ENCODE data around the gene KITLG.
"Not testable (repeated sequence)": the region's sequence is repeated elsewhere in the genome, so short reads cannot be mapped to it uniquely, and the experiment has no call there.

KITLG gene

GRCh38 chr12:88580051-88580871 lies at the start of gene KITLG:
KITLG (minus strand) TSS chr12:88580471; CDS start chr12:88580278, 193 bp downstream.
- DNase-seq = no peak

DNA sequence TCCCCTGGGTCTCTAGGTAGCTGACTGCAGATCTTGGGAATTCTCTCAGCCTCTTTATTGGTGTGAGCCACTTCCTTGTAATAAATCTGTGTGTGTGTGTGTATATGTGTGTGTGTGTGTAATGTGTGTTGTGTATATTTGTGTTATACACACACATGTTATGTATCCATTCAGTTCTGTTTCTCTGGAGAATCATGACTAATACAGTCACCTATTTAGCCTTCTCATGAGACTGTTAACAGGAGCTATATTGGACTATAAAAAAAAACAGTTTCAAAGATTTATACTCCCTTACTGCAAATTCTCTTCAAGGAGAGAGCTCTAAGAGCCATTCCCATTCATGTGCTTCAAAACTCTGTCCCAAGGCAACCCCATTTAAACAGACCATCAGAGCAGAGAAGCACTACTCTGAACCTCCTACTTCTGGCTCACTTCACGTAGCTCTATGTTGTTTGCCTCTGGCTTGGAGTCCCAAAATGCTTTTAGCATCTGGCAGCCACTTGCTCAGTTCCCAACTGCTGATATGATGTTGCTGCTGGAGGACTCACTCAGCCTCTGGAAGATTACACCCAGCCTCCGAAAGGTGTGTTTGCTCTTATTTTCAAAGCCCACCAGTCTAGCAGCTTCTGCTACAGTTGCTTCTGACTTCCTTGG lies 48.7 kb upstream of the KITLG start:
- DNase-seq = no peak

GRCh38 chr12:88628035-88628434 lies 47.8 kb upstream of the KITLG start:
- DNase-seq = not testable (repeated sequence)

DNA sequence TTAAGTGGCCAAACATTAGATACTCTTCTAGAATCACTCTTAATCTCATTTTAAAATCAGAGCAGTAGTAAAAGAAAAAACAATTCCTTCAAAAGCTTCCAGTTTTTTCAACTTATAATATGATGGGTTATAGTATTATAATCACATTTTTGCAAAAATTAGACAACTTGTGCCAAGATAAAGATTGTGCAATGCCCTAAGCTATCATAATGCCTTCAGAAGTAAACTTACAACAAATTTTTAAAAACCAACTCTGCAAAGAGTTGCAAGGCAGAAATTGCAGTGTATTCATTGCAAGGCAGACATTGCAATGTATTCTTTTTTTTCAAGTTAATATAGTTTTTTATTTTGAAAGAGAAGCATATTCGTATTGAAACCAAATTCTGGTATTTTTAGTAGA lies 47.2 kb upstream of the KITLG start:
- no peak for DNase-seq

DNA sequence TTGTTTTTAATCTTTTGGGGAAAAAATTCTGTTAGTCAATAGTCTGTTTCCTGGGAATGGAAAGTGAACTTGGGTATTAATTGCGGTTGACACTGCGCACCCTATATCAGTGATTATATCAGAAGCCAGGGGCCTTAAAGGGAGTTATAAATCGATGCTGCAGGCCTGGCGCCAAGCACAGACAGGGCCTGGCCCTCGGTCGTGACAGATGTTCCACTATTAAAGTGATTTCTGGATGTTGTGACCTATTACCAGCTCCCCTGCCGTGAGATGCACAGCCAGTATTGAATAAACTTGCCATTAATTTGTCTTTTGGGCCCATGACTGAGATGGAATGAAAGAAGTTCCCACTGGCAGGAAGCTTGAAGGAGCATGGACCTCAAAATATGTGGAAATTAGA lies 45.1 kb upstream of the KITLG start:
- DNase-seq = no peak

GRCh38 chr12:88624911-88625310 lies 44.6 kb upstream of the KITLG start:
- no peak for DNase-seq

GRCh38 chr12:88623777-88624548 lies 43.7 kb upstream of the KITLG start:
- DNase-seq = no peak

GRCh38 chr12:88617352-88617751 lies 37.1 kb upstream of the KITLG start:
- no peak for DNase-seq

GRCh38 chr12:88615490-88615889 lies 35.2 kb upstream of the KITLG start:
- DNase-seq = no peak

DNA sequence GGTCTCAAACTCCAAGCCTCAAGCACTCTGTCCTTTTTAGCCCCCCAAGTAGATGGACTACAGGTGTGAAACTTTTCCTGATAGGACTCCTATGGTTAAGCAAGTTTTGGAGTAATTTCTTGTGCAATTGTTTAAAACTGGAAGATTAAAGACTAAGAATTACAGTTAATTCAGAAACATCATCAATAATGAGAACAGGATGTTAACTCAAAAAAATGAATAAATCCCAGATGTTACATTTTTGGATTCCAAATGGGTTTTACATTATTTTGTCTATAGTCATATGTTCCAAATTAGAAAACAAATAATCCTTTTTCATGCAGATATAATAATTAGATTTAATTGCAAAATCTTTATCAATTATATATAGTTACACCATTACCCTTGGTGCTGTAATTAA lies 24.4 kb upstream of the KITLG start:
- DNase-seq = no peak

- DNase-seq = no peak
Observed at GRCh38 chr12:88600272-88600671, 20.0 kb upstream of the KITLG start.

- DNase-seq = no peak
Observed at GRCh38 chr12:88597365-88597764, 17.1 kb upstream of the KITLG start.

DNA sequence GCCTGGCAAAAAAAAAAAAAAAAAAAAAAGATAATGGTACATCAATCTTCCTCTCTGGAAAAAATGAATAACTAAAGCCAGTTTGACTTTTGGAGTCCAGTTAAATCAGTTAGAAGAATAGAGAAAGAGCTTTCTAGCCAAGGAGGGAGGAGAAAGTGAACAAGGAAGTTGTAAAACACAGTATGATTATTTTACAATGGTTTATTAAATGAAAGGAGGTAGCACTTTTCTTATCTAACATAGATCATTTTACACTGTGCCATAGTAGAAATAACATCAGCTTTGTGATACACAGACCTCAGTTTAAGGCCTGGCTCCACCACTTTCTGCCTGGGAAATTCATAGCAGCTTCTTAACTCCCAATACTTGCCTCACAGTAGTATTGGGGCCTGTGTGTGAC lies 15.4 kb upstream of the KITLG start:
- no peak for DNase-seq

GRCh38 chr12:88594780-88595179 lies 14.5 kb upstream of the KITLG start:
- no peak for DNase-seq

DNA sequence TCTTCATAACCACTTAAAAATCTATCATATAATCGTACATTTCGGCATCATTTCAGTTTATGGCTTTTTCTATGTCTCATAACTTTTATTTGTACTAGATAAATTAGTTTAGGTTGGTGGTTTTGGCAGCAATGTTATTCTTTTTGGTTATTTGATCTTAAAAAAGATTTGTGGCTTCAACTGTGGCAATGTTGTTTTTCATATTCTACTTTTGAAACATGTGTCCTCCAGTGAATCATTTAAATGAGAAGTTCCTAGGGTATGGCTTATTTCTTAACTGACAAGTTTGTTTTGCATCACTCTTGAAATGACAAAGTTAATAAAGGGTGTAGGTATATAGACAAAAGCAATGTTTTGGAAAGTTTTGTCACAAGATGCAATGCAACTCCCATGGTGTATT lies 11.1 kb upstream of the KITLG start:
- no peak for DNase-seq

- DNase-seq = no peak
Observed at GRCh38 chr12:88590851-88591250, 10.6 kb upstream of the KITLG start.

- no peak for DNase-seq
Observed at GRCh38 chr12:88585077-88585476, 4.8 kb upstream of the KITLG start.

DNA sequence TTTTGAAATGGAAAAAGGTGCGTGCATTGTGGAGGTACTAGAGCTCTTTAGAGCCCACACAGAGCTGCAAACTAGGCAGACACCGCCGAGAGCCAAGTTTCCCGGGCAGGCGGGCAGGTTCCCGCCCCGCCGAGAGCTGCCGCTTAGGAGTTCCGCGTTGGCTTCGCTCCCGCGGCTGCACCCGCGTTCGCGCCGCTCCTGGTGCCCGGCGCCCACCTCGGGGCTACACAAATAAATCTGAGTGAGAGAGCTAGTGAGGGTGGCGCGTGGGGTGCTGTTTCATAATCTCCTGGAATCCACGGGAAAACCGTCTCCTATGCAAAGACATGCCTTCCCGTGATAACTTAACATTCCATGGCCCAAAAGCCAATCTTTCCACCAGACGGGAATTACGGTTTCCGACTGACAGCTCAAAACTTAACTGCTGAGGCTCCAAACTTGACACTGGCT lies 645 bp downstream of the KITLG start:
- DNase-seq = no peak

DNA sequence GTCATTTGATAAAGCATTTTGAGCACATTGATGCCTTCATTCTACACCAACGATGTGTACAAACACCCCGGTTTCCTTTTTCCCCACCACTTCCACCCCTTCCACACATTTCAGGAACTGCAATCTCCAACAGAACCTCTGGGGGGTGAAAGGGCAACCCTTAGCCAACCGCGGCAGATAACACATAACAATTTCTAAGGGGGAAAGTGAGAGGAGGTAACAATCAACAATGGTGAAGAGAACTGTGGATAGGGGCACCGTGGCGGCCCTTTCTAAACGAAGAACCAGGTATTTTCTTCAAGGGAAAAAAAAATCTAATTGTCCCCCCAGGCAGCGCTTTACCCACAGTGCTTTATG lies 1.1 kb downstream of the KITLG start:
- no peak for DNase-seq

DNA sequence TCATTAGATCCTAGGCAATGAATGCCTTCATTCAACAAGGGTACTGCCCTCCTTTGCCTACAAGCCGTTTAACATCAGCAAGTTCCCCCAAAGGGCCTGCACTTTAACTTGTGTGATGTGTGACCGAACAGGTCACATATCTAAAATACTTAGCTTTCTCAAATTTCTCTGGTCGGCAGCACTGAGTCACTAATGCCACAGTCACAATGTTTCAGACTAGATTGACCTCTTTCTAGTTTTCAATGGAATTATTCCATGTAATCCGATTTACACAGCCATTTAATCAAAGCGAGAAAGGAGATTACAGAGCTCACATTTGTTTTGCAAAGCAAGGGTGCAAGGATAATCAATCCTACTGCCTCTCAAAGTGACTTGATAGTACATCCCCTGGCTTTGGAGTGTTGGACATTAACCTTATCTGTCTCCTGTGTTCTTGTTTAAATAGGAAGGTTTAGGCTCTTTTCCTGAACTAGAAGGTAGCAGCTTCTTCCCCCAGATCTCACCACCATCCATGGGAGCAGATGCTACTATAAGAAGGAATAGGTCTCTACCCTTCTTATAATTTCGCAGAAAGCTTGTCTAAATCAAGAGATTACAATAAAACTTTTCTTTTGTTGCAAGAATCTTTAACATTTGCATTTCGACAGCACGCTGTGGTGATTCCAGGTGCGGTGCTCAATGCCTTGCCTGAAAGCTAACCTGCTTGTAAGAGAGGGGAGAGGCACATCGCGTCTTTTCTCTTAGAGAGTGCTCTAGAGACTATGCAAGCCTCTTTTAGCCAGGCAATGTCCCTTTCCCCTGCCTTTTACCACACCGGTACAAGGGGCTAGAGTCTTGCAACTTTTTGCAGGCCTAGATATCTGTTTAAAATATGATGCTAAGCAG lies 1.8 kb downstream of the KITLG start:
- DNase-seq = no peak

GRCh38 chr12:88577537-88577936 lies 2.7 kb downstream of the KITLG start:
- DNase-seq = no peak

- DNase-seq = no peak
Observed at GRCh38 chr12:88576866-88577265, 3.4 kb downstream of the KITLG start.
